Stimulated activated CD4-positive, alpha-beta T cell treated with anti-CD3 and anti-CD28 coated beads, Interleukin-12 subunit alpha, Interleukin-12 subunit beta, amount 100 ng/mL, for 4 hours (primary cell): ENCODE data around the gene TRAPPC3L.
A peak's percentile ranks its signal among the peaks of the same experiment; 100 is the strongest.

Experiments
- DNase-seq: peaks from one replicate; pipeline ENCODE4 v3.0.0-alpha.2; 2020

The TRAPPC3L gene

DNA sequence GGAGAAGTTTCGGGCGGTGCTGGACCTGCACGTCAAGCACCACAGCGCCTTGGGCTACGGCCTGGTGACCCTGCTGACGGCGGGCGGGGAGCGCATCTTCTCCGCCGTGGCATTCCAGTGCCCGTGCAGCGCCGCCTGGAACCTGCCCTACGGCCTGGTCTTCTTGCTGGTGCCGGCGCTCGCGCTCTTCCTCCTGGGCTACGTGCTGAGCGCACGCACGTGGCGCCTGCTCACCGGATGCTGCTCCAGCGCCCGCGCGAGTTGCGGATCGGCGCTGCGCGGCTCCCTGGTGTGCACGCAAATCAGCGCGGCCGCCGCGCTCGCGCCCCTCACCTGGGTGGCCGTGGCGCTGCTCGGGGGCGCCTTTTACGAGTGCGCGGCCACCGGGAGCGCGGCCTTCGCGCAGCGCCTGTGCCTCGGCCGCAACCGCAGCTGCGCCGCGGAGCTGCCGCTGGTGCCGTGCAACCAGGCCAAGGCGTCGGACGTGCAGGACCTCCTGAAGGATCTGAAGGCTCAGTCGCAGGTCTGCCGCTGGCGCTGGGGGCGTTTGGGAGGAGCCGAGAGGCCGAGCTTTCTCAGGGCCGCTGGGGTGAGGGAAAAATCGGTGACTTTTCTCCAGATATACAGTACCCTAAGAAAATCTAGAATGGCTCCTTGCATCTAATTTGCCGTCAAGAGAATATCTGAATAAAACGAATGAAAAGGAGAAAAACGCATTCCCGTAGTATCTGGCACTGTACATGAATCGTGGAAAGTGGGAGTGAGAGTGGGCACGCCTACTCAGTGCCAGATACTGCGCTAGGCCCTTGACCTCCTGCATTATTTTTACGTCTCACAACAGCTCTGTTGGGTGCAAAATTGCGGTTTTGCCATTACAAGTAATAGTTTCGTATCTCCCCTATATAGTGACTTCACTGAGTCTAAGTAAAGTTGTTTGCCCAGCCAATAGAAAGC lies 83.3 kb downstream of the TRAPPC3L start:
- peak; percentile 39 for DNase-seq

DNA sequence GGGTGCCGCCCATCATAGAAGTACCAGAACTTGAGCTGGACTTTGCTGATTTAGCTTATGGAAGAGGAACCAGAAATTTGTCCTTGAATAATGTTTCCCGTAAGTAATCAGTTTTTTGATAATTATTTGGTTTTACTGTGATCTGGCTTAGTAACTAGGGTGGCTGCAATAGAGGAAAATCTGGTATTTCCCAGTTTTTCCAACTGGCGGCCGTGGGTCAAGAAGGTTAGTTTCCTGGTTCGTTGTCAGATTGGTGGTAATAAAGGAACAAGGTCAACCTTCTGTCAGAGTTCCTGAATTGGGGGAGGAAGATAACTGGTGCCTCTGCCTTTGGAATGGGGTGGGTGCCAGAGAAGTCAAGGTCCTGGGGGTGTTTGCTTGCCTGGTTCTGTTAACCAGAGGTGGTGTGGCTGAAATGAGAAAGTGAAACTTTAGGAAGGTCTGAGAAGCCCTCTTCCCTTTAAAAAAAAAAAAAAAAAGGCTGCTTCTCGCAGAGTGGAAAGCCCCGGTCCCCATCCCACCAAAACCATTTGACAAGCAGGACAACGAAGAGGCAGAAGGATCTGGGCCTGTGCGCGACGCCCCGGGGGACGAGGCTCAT lies 84.1 kb downstream of the TRAPPC3L start, which contains the start of gene CALHM6:
Gene CALHM6 (plus strand): TSS at position 45 of the 601 bp plus-strand sequence. CDS start 555 bp downstream, at position 600.
- DNase-seq: no peak

DNA sequence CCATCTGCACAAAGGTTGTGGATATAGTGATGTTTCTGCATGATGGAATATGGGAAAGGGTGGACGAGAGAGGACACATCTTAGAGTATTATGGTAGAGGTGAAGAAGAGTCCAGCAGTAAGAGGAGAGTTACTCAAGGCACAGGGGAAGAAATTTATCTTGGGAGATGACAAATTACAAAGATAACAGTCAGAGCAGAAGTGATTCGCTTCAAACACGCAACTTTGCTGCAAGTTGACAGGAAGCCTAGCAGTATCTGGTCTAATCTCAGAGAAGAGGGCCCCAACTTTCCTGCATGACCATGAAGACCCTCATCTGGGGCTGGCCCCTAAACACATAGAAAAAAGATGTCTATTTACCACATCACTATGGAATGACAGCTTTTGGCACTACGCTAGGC lies 85.6 kb downstream of the TRAPPC3L start:
- DNase-seq: no peak

DNA sequence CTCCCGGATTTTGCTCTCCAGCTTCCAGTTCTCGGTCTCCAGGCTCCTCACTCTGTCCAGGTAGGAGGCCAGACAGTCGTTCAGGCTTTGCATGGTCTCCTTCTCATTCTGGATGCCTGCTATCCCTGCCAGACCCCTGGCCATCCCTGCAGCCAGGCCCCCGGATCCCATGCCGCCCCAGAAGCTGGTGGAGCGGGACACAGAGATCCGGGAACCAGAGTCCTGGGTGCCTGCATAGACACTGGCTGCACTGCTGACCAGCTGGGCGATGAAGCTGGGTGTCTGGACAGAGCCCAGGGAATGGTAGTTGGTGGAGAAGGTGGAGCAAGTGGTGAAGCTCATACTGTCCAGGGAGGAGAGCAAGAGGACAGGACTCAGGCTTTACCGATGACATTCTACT lies 87.2 kb downstream of the TRAPPC3L start:
- DNase-seq: no peak

DNA sequence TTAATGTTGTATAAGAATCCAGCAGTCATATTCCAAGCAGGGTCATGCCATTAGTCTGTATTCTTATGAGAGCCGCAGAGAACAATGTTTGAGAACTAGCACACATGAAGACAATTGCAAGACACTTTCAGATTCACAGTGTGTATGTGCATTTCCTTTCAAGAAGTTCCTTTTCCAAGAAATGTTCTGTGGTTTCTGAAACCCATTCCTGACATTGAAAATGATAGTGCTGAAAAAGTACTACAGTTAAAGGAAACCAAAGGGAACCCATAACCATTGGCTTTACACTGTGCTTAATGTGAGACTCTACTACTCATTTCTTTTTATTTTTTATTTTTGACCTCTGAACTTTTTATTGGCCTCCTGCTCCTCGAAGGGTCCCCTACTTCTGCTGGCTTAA lies 88.6 kb downstream of the TRAPPC3L start:
- no peak for DNase-seq

DNA sequence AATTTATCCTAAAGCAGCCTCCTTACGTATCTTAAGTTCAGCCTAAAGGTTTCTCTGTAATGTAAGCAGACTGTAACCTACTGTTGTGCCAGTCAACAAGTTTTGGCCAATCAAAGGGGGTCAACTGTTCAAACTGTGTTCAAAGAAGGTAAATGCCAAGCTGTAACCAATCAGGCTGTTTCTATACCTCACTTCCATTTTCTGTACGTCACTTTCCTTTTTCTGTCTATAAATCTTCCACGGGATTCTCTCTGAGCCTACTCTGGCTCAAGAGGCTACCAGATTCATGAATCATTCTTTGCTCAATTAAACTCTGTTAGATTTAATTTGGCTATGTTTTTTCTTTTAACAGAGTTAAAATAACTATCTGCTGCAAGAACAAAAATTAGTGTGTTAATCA lies 89.4 kb downstream of the TRAPPC3L start:
- DNase-seq: no peak

DNA sequence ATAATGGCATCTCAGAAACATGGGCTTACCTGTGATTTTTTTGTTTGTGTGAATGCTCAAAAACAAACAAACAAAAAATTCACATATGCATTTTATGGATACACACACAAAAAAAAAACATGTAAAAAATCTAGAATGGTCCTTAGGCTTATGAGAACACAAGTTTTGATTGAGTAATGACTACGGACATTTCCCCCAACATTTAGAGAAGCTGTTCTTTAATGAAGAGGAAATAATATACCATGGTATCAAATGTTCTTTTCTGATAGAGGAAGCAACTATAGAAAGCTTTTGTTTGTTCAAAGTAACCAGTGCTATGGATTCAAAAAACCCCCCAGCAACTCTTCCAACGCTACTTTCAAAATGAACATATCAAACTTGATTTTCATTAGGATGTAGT lies 93.0 kb downstream of the TRAPPC3L start:
- no peak for DNase-seq

DNA sequence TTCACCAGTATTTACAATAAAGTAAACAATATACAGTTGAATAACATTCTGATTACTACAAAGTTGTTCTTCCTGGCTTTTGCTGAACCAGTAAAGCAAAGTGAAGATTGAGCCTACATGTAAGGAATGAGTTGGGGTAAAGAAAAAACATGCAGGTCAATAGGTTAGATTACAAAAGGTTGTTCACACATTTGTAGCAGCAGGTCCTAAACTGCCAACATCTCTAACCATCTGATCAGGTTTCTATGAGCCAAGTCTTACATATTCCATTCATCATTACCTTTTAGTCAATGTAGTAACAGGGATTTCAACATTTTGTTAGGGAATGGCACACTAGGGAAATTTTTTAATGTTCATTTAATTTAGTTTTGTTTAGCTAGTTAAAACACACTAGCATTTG lies 93.6 kb downstream of the TRAPPC3L start:
- DNase-seq: no peak

DNA sequence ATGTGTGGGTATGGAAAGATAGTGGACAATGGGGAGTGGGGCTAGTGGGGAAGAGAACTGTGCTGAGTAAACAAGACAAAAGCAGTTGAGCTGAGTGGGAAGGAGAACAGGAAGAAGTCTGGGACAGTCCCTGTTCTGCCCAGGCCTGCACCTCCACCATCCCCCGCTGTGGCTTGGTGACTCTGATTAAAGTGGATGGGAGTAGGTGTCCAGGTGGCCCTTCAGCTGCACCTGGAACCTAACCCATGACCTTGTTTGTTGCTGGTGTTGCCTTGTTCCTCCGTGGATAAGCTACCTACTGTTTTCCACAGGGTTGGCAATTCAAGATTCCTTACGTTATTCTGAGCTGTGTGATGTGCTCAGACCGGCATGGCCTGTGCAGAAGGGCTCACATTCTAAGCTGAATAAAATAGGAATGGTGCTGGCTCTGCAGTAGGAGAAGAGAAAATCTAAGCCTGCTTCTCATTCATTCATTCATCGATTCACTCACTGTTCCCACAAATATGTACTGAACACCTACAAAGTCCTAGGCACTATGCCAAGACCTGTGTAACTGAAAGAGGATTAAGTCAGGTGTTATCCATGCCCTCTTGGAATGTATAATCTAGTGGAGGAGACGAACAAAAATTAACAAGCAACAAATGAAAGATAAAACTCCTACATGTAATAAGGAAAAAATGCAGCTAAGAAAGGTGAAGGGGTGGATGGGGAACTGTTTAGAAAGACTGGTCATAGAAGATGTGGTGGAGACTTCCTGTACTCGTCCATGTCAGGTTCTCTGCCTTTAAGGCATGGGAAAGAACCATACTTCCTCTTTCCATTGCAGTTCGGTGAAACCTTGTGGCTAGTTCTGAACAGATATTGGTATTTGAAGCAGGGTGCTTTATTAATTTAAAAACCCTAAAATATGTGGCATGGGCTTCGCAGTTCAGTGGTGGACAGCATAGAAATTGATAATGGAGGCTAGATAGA lies 94.4 kb downstream of the TRAPPC3L start:
- DNase-seq: no peak

DNA sequence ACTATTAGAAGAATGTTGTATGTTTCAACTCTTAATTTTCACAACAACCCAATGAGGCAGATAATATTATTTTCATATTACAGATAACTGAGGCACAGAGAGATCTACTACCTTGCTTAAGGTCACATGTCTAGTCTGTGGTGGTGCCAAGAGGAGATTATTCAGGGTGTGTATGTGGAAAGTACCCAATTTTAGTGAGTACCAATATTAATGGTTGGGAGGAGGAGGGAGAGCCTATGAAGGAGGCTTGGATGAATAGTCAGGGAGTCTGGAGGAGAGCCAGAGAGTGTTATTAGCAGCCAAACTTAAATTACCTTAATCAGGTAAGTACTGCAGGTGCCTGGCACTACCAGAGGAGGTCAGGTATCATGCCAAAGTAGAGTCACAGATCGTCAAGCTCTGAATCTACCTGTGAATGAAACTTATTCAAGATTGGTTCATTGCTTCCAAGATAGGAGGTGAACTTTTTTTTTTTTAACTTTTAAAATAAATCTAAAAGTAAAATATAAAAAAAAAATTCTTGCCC lies 95.2 kb downstream of the TRAPPC3L start:
- DNase-seq: no peak

DNA sequence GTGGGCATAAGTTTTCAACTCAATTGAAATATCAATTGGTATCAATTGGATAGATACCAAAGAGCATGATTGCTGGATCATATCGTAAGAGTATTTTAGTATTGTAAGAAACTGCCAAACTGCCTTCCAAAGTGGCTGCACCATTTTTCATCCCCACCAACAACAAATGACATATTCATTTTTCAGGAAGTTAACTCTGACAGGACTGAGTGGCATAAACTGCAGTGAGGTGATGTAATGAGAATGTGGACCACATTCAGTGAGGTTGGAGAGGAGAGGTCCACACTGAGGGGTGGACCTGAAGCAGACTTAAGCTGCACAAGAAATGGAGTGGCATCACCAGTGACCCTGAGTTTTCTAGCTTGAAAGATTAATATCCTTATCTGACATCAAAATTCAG lies 95.9 kb downstream of the TRAPPC3L start:
- no peak for DNase-seq

DNA sequence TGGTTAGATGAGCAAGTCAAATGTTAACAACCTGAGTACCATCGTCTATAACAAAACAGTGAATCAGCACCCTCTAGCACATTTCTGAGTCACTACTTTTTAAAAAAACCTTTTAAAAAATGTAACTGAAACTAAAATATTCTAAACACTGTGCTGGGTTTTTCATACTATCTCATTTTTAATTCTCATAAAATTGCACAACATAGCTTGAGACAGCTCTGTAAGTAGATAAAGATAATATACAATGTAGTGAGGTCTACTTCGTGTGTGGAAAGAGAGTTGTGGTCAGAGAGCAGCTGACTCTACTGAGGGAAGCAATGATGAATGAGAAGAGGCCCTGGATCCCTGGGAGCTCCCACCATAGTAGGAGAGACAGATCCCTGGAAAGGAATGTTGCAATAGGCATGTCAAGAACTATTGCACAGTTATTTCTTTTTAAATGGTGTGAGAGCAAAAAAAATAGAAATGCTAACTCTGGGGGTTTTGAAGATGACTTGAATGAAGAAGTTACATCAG lies 97.9 kb downstream of the TRAPPC3L start:
- DNase-seq: no peak

DNA sequence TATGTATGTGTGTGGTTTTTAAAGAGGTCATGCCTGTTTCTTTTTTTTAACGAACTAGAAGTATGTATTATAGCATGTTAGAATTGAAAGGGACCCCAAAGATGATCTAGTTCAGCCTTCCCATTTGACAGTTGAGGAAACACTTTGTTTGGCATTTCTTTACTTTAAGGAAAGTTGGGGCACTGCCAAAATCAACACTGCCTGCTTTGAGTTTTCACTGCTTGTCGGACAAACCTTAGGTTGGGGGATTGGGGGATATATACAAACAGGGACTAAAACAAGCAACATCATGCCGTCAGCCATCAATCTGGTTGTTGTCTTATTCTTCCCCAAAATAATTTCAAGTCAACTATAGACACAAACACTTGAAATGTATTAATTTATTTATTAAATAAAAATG lies 98.4 kb downstream of the TRAPPC3L start:
- no peak for DNase-seq

DNA sequence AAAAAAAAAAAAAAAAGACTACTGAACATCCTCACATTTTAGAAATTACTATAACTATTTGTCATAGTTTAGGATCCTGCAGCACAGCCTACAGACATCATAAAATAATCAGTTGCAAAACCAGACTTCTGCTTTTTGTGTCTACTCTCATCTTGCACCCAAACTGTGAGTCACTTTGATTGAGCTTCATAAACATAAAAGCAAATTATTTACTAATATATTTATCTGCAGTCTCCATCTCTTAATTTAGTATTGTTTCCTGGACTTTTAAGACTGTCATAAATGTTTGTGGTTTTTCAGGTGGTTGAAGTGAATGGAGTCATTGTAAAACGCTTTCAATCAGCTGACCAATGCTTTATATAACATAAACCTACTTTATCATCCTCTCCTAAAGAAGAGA lies 99.1 kb downstream of the TRAPPC3L start:
- DNase-seq: no peak

DNA sequence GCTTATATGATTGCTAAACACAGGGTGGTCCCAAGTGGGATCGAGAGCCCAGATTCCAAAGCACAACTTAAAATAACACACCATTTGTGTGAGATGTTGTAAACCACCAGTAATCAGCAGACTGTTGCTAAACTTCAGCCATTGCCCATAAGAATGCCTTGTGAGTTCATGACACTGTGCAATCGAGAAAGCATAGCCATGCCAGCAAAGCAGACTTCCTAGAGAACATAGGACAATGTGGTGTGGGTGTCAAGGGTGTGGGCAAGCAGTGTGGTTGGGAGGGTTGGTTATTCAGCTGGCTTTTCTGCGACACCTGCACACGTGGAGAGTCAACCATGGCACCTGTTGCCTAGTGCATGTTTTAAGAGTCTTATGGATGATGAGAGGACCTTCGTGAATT lies 100.4 kb downstream of the TRAPPC3L start:
- DNase-seq: no peak
